ENCODE results near the gene TMEM107.

DNA sequence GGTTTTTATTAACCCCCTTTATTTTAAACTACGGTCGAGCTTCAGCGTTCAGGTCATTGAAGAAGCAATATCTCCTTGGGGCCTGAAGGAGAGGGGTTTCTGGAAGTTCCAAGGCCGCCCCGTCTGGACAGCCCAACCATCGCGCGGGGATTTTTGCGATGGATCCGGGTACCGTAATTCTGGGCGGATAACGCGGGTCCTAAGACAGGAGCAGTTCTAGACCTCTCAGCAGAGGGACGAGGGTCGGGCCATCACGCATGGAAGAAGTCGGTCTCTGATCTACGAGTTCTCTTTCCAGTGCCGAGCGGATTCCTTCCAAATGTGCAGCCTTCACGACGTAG, 10.2 kb upstream of the TMEM107 start:
- TF ChIP-seq, protein P1, sequence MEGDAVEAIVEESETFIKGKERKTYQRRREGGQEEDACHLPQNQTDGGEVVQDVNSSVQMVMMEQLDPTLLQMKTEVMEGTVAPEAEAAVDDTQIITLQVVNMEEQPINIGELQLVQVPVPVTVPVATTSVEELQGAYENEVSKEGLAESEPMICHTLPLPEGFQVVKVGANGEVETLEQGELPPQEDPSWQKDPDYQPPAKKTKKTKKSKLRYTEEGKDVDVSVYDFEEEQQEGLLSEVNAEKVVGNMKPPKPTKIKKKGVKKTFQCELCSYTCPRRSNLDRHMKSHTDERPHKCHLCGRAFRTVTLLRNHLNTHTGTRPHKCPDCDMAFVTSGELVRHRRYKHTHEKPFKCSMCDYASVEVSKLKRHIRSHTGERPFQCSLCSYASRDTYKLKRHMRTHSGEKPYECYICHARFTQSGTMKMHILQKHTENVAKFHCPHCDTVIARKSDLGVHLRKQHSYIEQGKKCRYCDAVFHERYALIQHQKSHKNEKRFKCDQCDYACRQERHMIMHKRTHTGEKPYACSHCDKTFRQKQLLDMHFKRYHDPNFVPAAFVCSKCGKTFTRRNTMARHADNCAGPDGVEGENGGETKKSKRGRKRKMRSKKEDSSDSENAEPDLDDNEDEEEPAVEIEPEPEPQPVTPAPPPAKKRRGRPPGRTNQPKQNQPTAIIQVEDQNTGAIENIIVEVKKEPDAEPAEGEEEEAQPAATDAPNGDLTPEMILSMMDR (tag by site-specific recombination; IDR thresholded peaks at IDR 0.05) = no peak
- no peak for TF ChIP-seq ZNF366 (tag by site-specific recombination; conservative IDR thresholded peaks at IDR 0.05)
- TF ChIP-seq, protein P2, sequence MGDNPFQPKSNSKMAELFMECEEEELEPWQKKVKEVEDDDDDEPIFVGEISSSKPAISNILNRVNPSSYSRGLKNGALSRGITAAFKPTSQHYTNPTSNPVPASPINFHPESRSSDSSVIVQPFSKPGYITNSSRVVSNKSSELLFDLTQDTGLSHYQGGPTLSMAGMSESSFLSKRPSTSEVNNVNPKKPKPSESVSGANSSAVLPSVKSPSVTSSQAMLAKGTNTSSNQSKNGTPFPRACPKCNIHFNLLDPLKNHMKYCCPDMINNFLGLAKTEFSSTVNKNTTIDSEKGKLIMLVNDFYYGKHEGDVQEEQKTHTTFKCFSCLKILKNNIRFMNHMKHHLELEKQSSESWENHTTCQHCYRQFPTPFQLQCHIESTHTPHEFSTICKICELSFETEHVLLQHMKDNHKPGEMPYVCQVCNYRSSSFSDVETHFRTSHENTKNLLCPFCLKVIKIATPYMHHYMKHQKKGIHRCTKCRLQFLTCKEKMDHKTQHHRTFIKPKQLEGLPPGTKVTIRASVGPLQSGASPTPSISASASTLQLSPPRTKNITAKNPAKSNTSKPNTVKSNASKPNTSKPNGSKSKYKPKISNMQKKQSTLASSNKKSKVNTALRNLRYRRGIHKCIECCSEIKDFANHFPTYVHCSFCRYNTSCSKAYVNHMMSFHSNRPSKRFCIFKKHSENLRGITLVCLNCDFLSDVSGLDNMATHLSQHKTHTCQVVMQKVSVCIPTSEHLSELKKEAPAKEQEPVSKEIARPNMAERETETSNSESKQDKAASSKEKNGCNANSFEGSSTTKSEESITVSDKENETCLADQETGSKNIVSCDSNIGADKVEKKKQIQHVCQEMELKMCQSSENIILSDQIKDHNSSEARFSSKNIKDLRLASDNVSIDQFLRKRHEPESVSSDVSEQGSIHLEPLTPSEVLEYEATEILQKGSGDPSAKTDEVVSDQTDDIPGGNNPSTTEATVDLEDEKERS (tag by site-specific recombination; IDR thresholded peaks at IDR 0.05) = no peak
- TF ChIP-seq ZNF24 (tag by site-specific recombination; IDR thresholded peaks at IDR 0.05) = no peak
- TF ChIP-seq ZNF157 (tag by site-specific recombination; IDR thresholded peaks at IDR 0.05) = no peak
- no peak for TF ChIP-seq ZNF626 (tag by site-specific recombination; IDR thresholded peaks at IDR 0.05)
- TF ChIP-seq, protein P3, sequence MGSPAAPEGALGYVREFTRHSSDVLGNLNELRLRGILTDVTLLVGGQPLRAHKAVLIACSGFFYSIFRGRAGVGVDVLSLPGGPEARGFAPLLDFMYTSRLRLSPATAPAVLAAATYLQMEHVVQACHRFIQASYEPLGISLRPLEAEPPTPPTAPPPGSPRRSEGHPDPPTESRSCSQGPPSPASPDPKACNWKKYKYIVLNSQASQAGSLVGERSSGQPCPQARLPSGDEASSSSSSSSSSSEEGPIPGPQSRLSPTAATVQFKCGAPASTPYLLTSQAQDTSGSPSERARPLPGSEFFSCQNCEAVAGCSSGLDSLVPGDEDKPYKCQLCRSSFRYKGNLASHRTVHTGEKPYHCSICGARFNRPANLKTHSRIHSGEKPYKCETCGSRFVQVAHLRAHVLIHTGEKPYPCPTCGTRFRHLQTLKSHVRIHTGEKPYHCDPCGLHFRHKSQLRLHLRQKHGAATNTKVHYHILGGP (tag by site-specific recombination; IDR thresholded peaks at IDR 0.05) = no peak
- no peak; the same call in 1 of the 2 replicates for TF ChIP-seq ZNF404 (tag by site-specific recombination; IDR thresholded peaks at IDR 0.05)
